Lung (tissue), 12 donors: ENCODE data around the gene ELMOD3. TPM values are rescaled to one million over a fixed set of nuclear protein-coding genes. Genes with fewer than 3 reads are reported as not detected.
A peak's percentile ranks its signal among the peaks of the same experiment; 100 is the strongest.

Experiments used
- ATAC-seq: fragments of 200-7000 bp; cut with Tn5 transposase; one replicate; pipeline ENCODE4 v1.9.1; 2020; ENCODE audit warnings: moderate number of reproducible peaks; ENCODE audit not compliant: insufficient read depth, low FRiP score
- DNase-seq, 3 donors: peaks; one replicate each; pipeline ENCODE4 v3.0.0-alpha.2; 2013 to 2017
- H3K27ac ChIP-seq, 2 donors: one replicate each; pipeline ENCODE4 v1.5.1; 2013; ENCODE audit warnings: mild to moderate bottlenecking in 2 of 2, moderate library complexity in 2 of 2, control low read depth in 1 of 2, inconsistent platforms in 1 of 2, low read depth in 1 of 2, low read length in 1 of 2
- H3K27me3 ChIP-seq, 3 donors: one replicate each; pipeline ENCODE4 v1.5.1; 2013; ENCODE audit warnings: low read length in 2 of 3; ENCODE audit not compliant: control insufficient read depth in 3 of 3, insufficient read depth in 3 of 3
- H3K36me3 ChIP-seq, 4 donors: one replicate each; pipeline ENCODE4 v1.5.1; 2013; ENCODE audit warnings: low read length in 4 of 4, mild to moderate bottlenecking in 1 of 4, moderate library complexity in 1 of 4; ENCODE audit not compliant: control insufficient read depth in 4 of 4, insufficient read depth in 4 of 4
- H3K4me1 ChIP-seq, 5 donors: one replicate each; pipeline ENCODE4 v1.5.1; 2013; ENCODE audit warnings: low read length in 5 of 5, mild to moderate bottlenecking in 2 of 5, moderate library complexity in 1 of 5; ENCODE audit not compliant: control insufficient read depth in 5 of 5, insufficient read depth in 5 of 5
- H3K4me3 ChIP-seq: one replicate; pipeline ENCODE4 v1.5.1; 2013; ENCODE audit warnings: mild to moderate bottlenecking, control low read depth, moderate library complexity
- H3K9ac ChIP-seq, 2 donors: one replicate each; pipeline ENCODE4 v1.5.1; 2013; ENCODE audit warnings: low read length in 2 of 2, control low read depth in 1 of 2; ENCODE audit not compliant: insufficient read depth in 1 of 2
- H3K9me3 ChIP-seq, 4 donors: one replicate each; pipeline ENCODE4 v1.5.1; 2013; ENCODE audit warnings: low read length in 3 of 4, mild to moderate bottlenecking in 1 of 4, moderate library complexity in 1 of 4; ENCODE audit not compliant: control insufficient read depth in 4 of 4, insufficient read depth in 3 of 4
- WGBS, 2 donors: extraction: QIAGEN DNeasy Blood & Tissue Kit; methylation state at CpG; one replicate each; pipeline ENCODE4 v1.1.7; 2013; 5-methylcytosine and 5-hydroxymethylcytosine counted together
- polyA plus RNA-seq, 2 donors: library from polyadenylated mRNA; stranded (reverse); fragments of 200-250 nt; gene quantifications; one replicate each; pipeline ENCODE4 v1.2.1, GENCODE V29; 2013
- total RNA-seq, 2 donors: library from RNA; depleted of rRNA in 1 of 2; stranded (reverse); fragments of >200 nt in 1 of 2; gene quantifications; one replicate each; pipeline ENCODE4 v1.2.1, GENCODE V29; 2014 to 2021
- TF ChIP-seq, protein P1 (sequence below): IDR thresholded peaks from 2 replicates; pipeline ENCODE4 v1.5.1; 2012; ENCODE audit warnings: mild to moderate bottlenecking; ENCODE audit errors: control extremely low read depth, extremely low read depth
- donor health status: control.
- donor health status: control.
- donor health status: Bipolar disorder and iron deficiency.
- donor health status: healthy.
- donor health status: DM: yes; HTN: yes; CAD: no.

The ELMOD3 gene
- total and polyA plus RNA-seq, 4 donors = 11.9 to 26.5 (median 14.7) TPM

DNA sequence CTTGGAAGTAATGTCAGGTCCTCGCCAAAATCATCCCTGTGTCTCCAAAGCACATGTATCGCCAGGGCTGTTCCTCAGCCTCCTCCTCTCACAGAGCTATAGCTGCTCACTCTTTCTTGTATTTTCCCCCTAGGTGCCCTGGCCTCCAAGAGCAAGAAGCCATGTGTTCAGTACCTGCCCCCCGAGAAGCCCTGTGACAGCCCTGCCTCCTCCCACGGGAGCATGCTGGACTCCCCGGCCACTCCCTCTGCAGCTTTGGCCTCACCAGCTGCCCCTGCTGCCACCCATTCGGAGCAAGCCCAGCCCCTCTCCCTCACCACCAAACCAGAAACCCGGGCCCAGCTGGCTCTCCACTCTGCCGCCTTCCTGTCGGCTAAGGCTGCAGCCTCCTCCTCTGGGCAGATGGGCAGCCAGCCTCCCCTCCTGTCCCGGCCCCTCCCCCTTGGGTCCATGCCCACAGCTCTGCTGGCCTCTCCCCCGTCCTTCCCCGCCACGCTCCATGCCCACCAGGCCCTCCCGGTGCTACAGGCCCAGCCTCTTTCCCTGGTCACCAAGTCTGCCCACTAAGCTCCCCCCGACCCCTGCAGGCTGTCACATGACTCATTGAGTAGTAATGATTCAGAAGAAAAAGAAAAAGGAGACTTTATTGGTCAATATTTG is 45.5 kb upstream of the ELMOD3 start:
- H3K9me3 ChIP-seq = no peaks in the 10 kb centered on the region
- peaks cover 0 to 7% (median 0%) of the 10 kb centered on the region in 5 donors for H3K4me1 ChIP-seq
- peaks cover 0 to 25% (median 18%) of the 10 kb centered on the region in 4 donors for H3K36me3 ChIP-seq
- TF ChIP-seq, protein P1, sequence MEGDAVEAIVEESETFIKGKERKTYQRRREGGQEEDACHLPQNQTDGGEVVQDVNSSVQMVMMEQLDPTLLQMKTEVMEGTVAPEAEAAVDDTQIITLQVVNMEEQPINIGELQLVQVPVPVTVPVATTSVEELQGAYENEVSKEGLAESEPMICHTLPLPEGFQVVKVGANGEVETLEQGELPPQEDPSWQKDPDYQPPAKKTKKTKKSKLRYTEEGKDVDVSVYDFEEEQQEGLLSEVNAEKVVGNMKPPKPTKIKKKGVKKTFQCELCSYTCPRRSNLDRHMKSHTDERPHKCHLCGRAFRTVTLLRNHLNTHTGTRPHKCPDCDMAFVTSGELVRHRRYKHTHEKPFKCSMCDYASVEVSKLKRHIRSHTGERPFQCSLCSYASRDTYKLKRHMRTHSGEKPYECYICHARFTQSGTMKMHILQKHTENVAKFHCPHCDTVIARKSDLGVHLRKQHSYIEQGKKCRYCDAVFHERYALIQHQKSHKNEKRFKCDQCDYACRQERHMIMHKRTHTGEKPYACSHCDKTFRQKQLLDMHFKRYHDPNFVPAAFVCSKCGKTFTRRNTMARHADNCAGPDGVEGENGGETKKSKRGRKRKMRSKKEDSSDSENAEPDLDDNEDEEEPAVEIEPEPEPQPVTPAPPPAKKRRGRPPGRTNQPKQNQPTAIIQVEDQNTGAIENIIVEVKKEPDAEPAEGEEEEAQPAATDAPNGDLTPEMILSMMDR = no peak
- WGBS, 2 donors = 39 to 43% methylated on average over 14 to 15 of the region's 15 CpGs
- H3K9ac ChIP-seq = no peak overlapping the region
- DNase-seq (peak; percentile 50 to 56 (median 55)), ATAC-seq (no peak)
- H3K4me3 ChIP-seq = no peak overlapping the region
- no peaks in the 10 kb centered on the region for H3K27me3 ChIP-seq
- peak overlapping the region in 1 of 2 donors; percentile 23 for H3K27ac ChIP-seq

DNA sequence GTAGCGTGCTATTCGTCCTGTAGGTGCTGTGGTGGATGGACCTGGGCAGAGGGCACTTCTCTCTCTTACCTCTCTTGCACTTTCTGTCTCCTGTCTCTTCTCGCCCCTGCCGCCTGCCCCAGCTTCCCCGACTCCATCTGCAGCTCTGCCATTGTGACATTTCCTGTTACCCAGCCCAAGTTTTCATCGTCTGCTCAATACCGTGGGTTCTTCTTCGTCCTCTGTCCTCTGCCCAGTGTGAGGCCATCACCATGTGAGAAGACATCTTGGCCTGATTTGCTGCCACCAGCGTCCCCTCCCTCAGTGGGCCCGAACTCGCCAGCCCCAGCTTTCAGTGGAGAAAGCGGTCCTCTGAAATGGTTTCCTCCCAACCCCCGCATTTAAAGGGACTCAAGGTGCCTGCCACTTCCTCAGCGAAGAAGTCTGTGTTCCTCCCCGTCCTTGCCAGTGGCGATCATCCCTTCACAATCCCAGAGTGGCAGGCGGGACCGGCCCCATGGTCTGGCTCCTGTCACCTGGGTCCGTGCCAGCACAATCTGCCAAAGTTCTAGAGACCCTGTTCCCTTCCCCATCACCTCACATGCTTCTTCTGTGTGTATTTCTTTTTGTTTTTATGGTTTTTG is 44.8 kb upstream of the ELMOD3 start:
- Histone ChIP-seq H3K36me3 (peaks cover 0 to 25% (median 21%) of the 10 kb centered on the region in 4 donors), H3K27me3 (no peaks in the 10 kb centered on the region), H3K4me3 (no peak overlapping the region), H3K9ac (no peak overlapping the region), H3K4me1 (peaks cover 0 to 7% (median 0%) of the 10 kb centered on the region in 5 donors), H3K27ac (peak overlapping the region in 1 of 2 donors; percentile 12), H3K9me3 (no peaks in the 10 kb centered on the region)
- DNase-seq (no peak), ATAC-seq (no peak)
- TF ChIP-seq, protein P1 = no peak
- 28 to 52% methylated on average over 19 of the region's 19 CpGs for WGBS, 2 donors

DNA sequence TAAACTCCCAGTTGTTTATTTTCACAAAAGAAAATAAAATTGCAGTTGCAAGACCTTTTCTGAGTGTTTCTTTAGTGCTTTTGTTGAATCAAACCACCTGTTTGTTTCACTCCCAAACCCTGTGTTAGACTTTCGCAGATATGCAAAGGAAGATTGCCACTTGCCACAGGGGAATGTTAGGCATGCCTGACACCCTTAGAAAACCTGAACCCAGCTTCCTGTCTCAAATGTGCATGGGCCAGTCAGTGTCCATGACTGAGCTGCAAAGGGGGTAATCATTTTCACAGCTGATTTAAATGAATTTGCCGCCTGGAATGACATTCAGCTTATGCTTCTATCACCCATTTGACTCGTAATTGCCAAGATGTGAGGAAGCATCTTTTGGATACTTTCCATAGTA is 44.2 kb upstream of the ELMOD3 start:
- Histone ChIP-seq H3K27me3 (no peaks in the 10 kb centered on the region), H3K4me3 (no peak overlapping the region), H3K9me3 (no peaks in the 10 kb centered on the region), H3K36me3 (peaks cover 0 to 24% (median 22%) of the 10 kb centered on the region in 4 donors), H3K27ac (no peak overlapping the region), H3K9ac (no peak overlapping the region), H3K4me1 (peaks cover 0 to 7% (median 0%) of the 10 kb centered on the region in 5 donors)
- no peak for ATAC-seq
- no peak for DNase-seq
- WGBS, 2 donors = 80 to 85% methylated on average over 3 of the region's 3 CpGs
- TF ChIP-seq, protein P1 = no peak
